H9 (cell line): ENCODE results near the gene CWC27. TPM values are rescaled to one million over a fixed set of nuclear protein-coding genes. Genes with fewer than 3 reads are reported as not detected.

Source experiments
- DNase-seq: peaks from one replicate; pipeline ENCODE4 v3.0.0-alpha.2; 2017
- H2AFZ ChIP-seq: one replicate; pipeline ENCODE4 v1.6.1; 2013; ENCODE audit warnings: mild to moderate bottlenecking, low read length, control low read depth, moderate library complexity
- H2AK5ac ChIP-seq: 2 replicates; pipeline ENCODE4 v1.6.1; 2013; ENCODE audit warnings: low read length, control low read depth, mixed read lengths; ENCODE audit not compliant: insufficient read length
- H2BK120ac ChIP-seq: one replicate; pipeline ENCODE4 v1.6.1; 2013; ENCODE audit warnings: low read depth, mild to moderate bottlenecking, low read length, control low read depth, inconsistent platforms; ENCODE audit not compliant: poor library complexity, severe bottlenecking
- H2BK12ac ChIP-seq: 2 replicates; pipeline ENCODE4 v1.6.1; 2013; ENCODE audit warnings: low read length, control low read depth, mixed read lengths, low read depth; ENCODE audit not compliant: insufficient read length
- H2BK15ac ChIP-seq: 2 replicates; pipeline ENCODE4 v1.6.1; 2013; ENCODE audit warnings: low read depth, low read length, control low read depth
- H2BK20ac ChIP-seq: one replicate; pipeline ENCODE4 v1.6.1; 2013; ENCODE audit warnings: low read depth, mild to moderate bottlenecking, low read length, control low read depth, inconsistent platforms; ENCODE audit not compliant: poor library complexity, severe bottlenecking
- H2BK5ac ChIP-seq: 2 replicates; pipeline ENCODE4 v1.6.1; 2013; ENCODE audit warnings: low read length, control low read depth, mixed read lengths; ENCODE audit not compliant: insufficient read length
- H3K14ac ChIP-seq: 2 replicates; pipeline ENCODE4 v1.6.1; 2013; ENCODE audit warnings: low read length, control low read depth; ENCODE audit not compliant: insufficient read depth
- H3K18ac ChIP-seq: 2 replicates; pipeline ENCODE4 v1.6.1; 2013; ENCODE audit warnings: low read depth, mild to moderate bottlenecking, mixed read lengths, low read length, control low read depth; ENCODE audit not compliant: insufficient read length
- H3K23ac ChIP-seq: 2 replicates; pipeline ENCODE4 v1.6.1; 2013; ENCODE audit warnings: low read length, control low read depth, mixed read lengths, low read depth; ENCODE audit not compliant: insufficient read length
- H3K23me2 ChIP-seq: 2 replicates; pipeline ENCODE4 v1.6.1; 2013; ENCODE audit warnings: low read depth, mild to moderate bottlenecking, mixed read lengths, low read length, control low read depth; ENCODE audit not compliant: insufficient read length, poor library complexity, severe bottlenecking
- H3K27ac ChIP-seq: 2 replicates; pipeline ENCODE4 v1.5.1; 2013; ENCODE audit warnings: low read length, control low read depth, mixed read lengths, low read depth; ENCODE audit not compliant: insufficient read length
- H3K27me3 ChIP-seq: 2 replicates; pipeline ENCODE4 v1.6.1; 2013; ENCODE audit warnings: low read length, control low read depth, inconsistent platforms; ENCODE audit not compliant: insufficient read depth
- H3K4ac ChIP-seq: 2 replicates; pipeline ENCODE4 v1.6.1; 2013; ENCODE audit warnings: low read depth, mild to moderate bottlenecking, control low read depth, inconsistent platforms, low read length, moderate library complexity
- H3K4me1 ChIP-seq: 2 replicates; pipeline ENCODE4 v1.6.1; 2013; ENCODE audit warnings: low read length, control low read depth, inconsistent platforms; ENCODE audit not compliant: insufficient read depth
- H3K4me2 ChIP-seq: 2 replicates; pipeline ENCODE4 v1.6.1; 2013; ENCODE audit warnings: low read length, control low read depth, mixed read lengths; ENCODE audit not compliant: insufficient read length, insufficient read depth
- H3K56ac ChIP-seq: 2 replicates; pipeline ENCODE4 v1.6.1; 2013; ENCODE audit warnings: low read depth, mild to moderate bottlenecking, mixed read lengths, low read length, control low read depth; ENCODE audit not compliant: insufficient read length
- H3K79me1 ChIP-seq: 2 replicates; pipeline ENCODE4 v1.6.1; 2013; ENCODE audit warnings: low read depth, mild to moderate bottlenecking, moderate library complexity, low read length, control low read depth, inconsistent platforms; ENCODE audit not compliant: insufficient read depth, poor library complexity, severe bottlenecking
- H3K79me2 ChIP-seq: 2 replicates; pipeline ENCODE4 v1.6.1; 2013; ENCODE audit warnings: low read length, control low read depth, inconsistent platforms; ENCODE audit not compliant: insufficient read depth
- H3K9ac ChIP-seq: 2 replicates; pipeline ENCODE4 v1.6.1; 2013; ENCODE audit warnings: low read length, control low read depth, mixed read lengths; ENCODE audit not compliant: insufficient read length; ENCODE audit errors: extremely low read depth
- H3K9me3 ChIP-seq: one replicate; pipeline ENCODE4 v1.6.1; 2013; ENCODE audit warnings: low read depth, low read length, inconsistent platforms; ENCODE audit not compliant: control insufficient read depth
- H3T11ph ChIP-seq: one replicate; pipeline ENCODE4 v1.6.1; 2013; ENCODE audit warnings: mild to moderate bottlenecking, low read length, control low read depth, inconsistent platforms
- H4K20me1 ChIP-seq: one replicate; pipeline ENCODE4 v1.6.1; 2013; ENCODE audit not compliant: control insufficient read depth, insufficient read length, insufficient read depth
- H4K5ac ChIP-seq: 2 replicates; pipeline ENCODE4 v1.6.1; 2013; ENCODE audit warnings: low read depth, mild to moderate bottlenecking, mixed read lengths, low read length, control low read depth; ENCODE audit not compliant: insufficient read length
- H4K8ac ChIP-seq: replicated peaks from 2 replicates; pipeline ENCODE4 v1.6.1; 2013; ENCODE audit warnings: low read length, control low read depth, mixed read lengths, low read depth; ENCODE audit not compliant: insufficient read length
- H4K91ac ChIP-seq: 2 replicates; pipeline ENCODE4 v1.6.1; 2013; ENCODE audit warnings: low read depth, mild to moderate bottlenecking, moderate library complexity, mixed read lengths, low read length, control low read depth; ENCODE audit not compliant: insufficient read length
- H3K27ac Mint-ChIP-seq, 3 experiments: 2 replicates in 2 of 3; 3 replicates in 1 of 3; pipeline ENCODE4 v1.8.0; 2020 to 2021; ENCODE audit warnings: mixed read lengths in 3 of 3, mild to moderate bottlenecking in 1 of 3, moderate library complexity in 1 of 3
- H3K27me3 Mint-ChIP-seq: 2 replicates; pipeline ENCODE4 v1.8.0; 2021; ENCODE audit warnings: low read depth, mild to moderate bottlenecking, moderate library complexity, mixed read lengths
- H3K36me3 Mint-ChIP-seq, 3 experiments: 2 replicates in 2 of 3; 3 replicates in 1 of 3; pipeline ENCODE4 v1.8.0; 2020 to 2021; ENCODE audit warnings: low read depth in 3 of 3, mixed read lengths in 3 of 3; ENCODE audit not compliant: insufficient read depth in 1 of 3
- H3K4me1 Mint-ChIP-seq, 2 experiments: 2 replicates each; pipeline ENCODE4 v1.8.0; 2020; ENCODE audit warnings: mixed read lengths in 2 of 2
- H3K4me3 Mint-ChIP-seq, 2 experiments: 2 replicates in 1 of 2; 3 replicates in 1 of 2; pipeline ENCODE4 v1.8.0; 2020 to 2021; ENCODE audit warnings: mild to moderate bottlenecking in 2 of 2, mixed read lengths in 2 of 2, moderate library complexity in 1 of 2
- H3K9me3 Mint-ChIP-seq, 2 experiments: 2 replicates in 1 of 2; 3 replicates in 1 of 2; pipeline ENCODE4 v1.8.0; 2020; ENCODE audit warnings: mild to moderate bottlenecking in 2 of 2, mixed read lengths in 2 of 2, moderate library complexity in 1 of 2
- WGBS: extraction: QIAGEN DNeasy Blood & Tissue Kit; methylation state at CpG from one replicate; pipeline ENCODE4 v1.1.7; 2013; ENCODE audit warnings: missing lambda C conversion rate, low lambda C conversion rate, mixed read lengths; ENCODE audit not compliant: insufficient read length; ENCODE audit errors: extremely low coverage; 5-methylcytosine and 5-hydroxymethylcytosine counted together
- total RNA-seq: library from RNA; stranded (reverse); gene quantifications from 2 replicates; pipeline ENCODE4 v1.2.1, GENCODE V29; 2021
- TF ChIP-seq, protein P1 (sequence below): fragments of 200-600 bp; sonication (generic); conservative IDR thresholded peaks from 3 replicates; pipeline ENCODE4 v1.8.0; 2021; ENCODE audit warnings: antibody characterized with exemption, mild to moderate bottlenecking

CWC27 gene
- total RNA-seq, 1 experiment from 2014 or later: 41.9 TPM

DNA sequence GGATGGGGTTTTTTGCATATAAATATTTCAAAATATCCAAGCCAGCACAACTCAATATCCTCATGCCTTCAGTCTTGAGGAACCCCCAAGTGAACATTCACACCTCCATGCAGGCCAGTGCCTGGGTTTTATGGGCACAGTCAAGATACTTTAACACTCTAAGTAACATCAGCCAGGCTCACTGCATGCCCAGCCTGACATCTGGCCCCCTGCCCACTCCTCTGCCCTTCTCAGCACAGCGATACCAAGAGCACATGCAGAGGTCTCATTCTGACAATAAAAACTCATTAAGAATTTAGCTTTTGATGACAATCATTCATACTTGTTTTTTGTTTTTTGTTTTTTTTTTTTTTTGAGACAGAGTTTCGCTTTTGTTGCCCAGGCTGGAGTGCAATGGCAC is 250.0 kb downstream of the CWC27 start:
- no peaks in the 10 kb centered on the region for H3K9me3 ChIP-seq
- no peak overlapping the region for H2BK12ac ChIP-seq
- no peak overlapping the region for H3T11ph ChIP-seq
- no peaks in the 10 kb centered on the region for H3K79me2 ChIP-seq
- WGBS: no CpG with 5 or more reads among the region's 2 CpGs
- no peak overlapping the region for H3K23ac ChIP-seq
- no peaks in the 10 kb centered on the region for H3K4me1 Mint-ChIP-seq
- H2BK15ac ChIP-seq: no peak overlapping the region
- no peaks in the 10 kb centered on the region for H3K27me3 Mint-ChIP-seq
- DNase-seq: no peak
- no peaks in the 10 kb centered on the region for H4K20me1 ChIP-seq
- H3K18ac ChIP-seq: no peak overlapping the region
- TF ChIP-seq, protein P1, sequence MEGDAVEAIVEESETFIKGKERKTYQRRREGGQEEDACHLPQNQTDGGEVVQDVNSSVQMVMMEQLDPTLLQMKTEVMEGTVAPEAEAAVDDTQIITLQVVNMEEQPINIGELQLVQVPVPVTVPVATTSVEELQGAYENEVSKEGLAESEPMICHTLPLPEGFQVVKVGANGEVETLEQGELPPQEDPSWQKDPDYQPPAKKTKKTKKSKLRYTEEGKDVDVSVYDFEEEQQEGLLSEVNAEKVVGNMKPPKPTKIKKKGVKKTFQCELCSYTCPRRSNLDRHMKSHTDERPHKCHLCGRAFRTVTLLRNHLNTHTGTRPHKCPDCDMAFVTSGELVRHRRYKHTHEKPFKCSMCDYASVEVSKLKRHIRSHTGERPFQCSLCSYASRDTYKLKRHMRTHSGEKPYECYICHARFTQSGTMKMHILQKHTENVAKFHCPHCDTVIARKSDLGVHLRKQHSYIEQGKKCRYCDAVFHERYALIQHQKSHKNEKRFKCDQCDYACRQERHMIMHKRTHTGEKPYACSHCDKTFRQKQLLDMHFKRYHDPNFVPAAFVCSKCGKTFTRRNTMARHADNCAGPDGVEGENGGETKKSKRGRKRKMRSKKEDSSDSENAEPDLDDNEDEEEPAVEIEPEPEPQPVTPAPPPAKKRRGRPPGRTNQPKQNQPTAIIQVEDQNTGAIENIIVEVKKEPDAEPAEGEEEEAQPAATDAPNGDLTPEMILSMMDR: no peak
- no peak overlapping the region for H3K9ac ChIP-seq
- no peaks in the 10 kb centered on the region for H3K27me3 ChIP-seq
- no peak overlapping the region for H4K8ac ChIP-seq
- H3K27ac Mint-ChIP-seq: peak overlapping the region in 1 of 3 experiments; percentile 68; a peak in 1 of 7 replicates
- H3K56ac ChIP-seq: no peak overlapping the region
- H3K14ac ChIP-seq: no peak overlapping the region
- no peak overlapping the region for H4K91ac ChIP-seq
- no peak overlapping the region for H2AFZ ChIP-seq
- no peak overlapping the region for H3K27ac ChIP-seq
- no peak overlapping the region for H2BK120ac ChIP-seq
- H3K23me2 ChIP-seq: no peaks in the 10 kb centered on the region
- H3K36me3 Mint-ChIP-seq: no peaks in the 10 kb centered on the region; a peak in 1 of 7 replicates
- H2AK5ac ChIP-seq: no peak overlapping the region
- no peaks in the 10 kb centered on the region for H3K79me1 ChIP-seq
- no peaks in the 10 kb centered on the region for H3K4me1 ChIP-seq
- H2BK5ac ChIP-seq: no peak overlapping the region
- H3K9me3 Mint-ChIP-seq: no peaks in the 10 kb centered on the region
- H4K5ac ChIP-seq: no peak overlapping the region
- H3K4me2 ChIP-seq: no peak overlapping the region
- no peak overlapping the region for H3K4me3 Mint-ChIP-seq
- H2BK20ac ChIP-seq: no peak overlapping the region
- no peak overlapping the region for H3K4ac ChIP-seq
